SK-N-SH treated with all-trans-retinoic acid at 6 μM for 48 hours (cell line): ENCODE results near the gene RELL1.
"Not testable (repeated sequence)": the region's sequence is repeated elsewhere in the genome, so short reads cannot be mapped to it uniquely, and the experiment has no call there.

Experiments
- ATAC-seq: fragments of 200-7000 bp; cut with Tn5 transposase; 3 replicates; pipeline ENCODE4 v1.9.1; 2020; ENCODE audit warnings: mild to moderate bottlenecking, moderate library complexity
- ARNTL ChIP-seq: fragments of 450-650 bp; formaldehyde crosslinking; IDR thresholded peaks from 2 replicates; pipeline ENCODE4 v1.5.0; 2020; ENCODE audit warnings: low read depth, mild to moderate bottlenecking, moderate library complexity, borderline replicate concordance
- CSDC2 ChIP-seq: fragments of 250-450 bp; sonication (Bioruptor Pico); IDR thresholded peaks from 2 replicates; pipeline ENCODE4 v1.5.0; 2020; ENCODE audit warnings: mild to moderate bottlenecking, moderate library complexity
- ISL1 ChIP-seq: fragments of 250-450 bp; sonication (Bioruptor Pico); IDR thresholded peaks from 2 replicates; pipeline ENCODE4 v2.1.2; 2022; ENCODE audit warnings: mild to moderate bottlenecking, moderate library complexity
- OSR1 ChIP-seq: fragments of 250-450 bp; sonication (Bioruptor Pico); IDR thresholded peaks from 2 replicates; pipeline ENCODE4 v1.8.0; 2022; ENCODE audit warnings: moderate library complexity, mild to moderate bottlenecking, inconsistent platforms
- PPARA ChIP-seq: fragments of 250-450 bp; sonication (Bioruptor Pico); IDR thresholded peaks from 2 replicates; pipeline ENCODE4 v1.5.0; 2020; ENCODE audit warnings: mild to moderate bottlenecking, borderline replicate concordance
- SNAI2 ChIP-seq: fragments of 250-450 bp; sonication (Bioruptor Pico); IDR thresholded peaks from 2 replicates; pipeline ENCODE4 v1.5.0; 2020; ENCODE audit warnings: mild to moderate bottlenecking, moderate library complexity
- TCF4 ChIP-seq: fragments of 250-450 bp; sonication (Bioruptor Pico); IDR thresholded peaks from 2 replicates; pipeline ENCODE4 v1.8.0; 2021; ENCODE audit warnings: mild to moderate bottlenecking, moderate library complexity, borderline replicate concordance
- TOX ChIP-seq: fragments of 250-450 bp; sonication (Bioruptor Pico); IDR thresholded peaks from 2 replicates; pipeline ENCODE4 v1.8.0; 2021; ENCODE audit warnings: mild to moderate bottlenecking, moderate library complexity, borderline replicate concordance
- ZC3H10 ChIP-seq: fragments of 250-450 bp; sonication (Bioruptor Pico); IDR thresholded peaks from 2 replicates; pipeline ENCODE4 v1.5.1; 2021; ENCODE audit warnings: mild to moderate bottlenecking, moderate library complexity
- ZFP3 ChIP-seq: fragments of 250-450 bp; sonication (Bioruptor Pico); IDR thresholded peaks from 2 replicates; pipeline ENCODE4 v1.5.0; 2020; ENCODE audit warnings: mild to moderate bottlenecking, moderate library complexity
- ZNF70 ChIP-seq: fragments of 450-650 bp; formaldehyde crosslinking; IDR thresholded peaks from 2 replicates; pipeline ENCODE4 v1.5.0; 2020; ENCODE audit warnings: mild to moderate bottlenecking, moderate library complexity
- ZNF8 ChIP-seq: fragments of 450-650 bp; formaldehyde crosslinking; IDR thresholded peaks from 2 replicates; pipeline ENCODE4 v1.5.0; 2020; ENCODE audit warnings: mild to moderate bottlenecking, moderate library complexity
- TF ChIP-seq, protein P1 (sequence below): fragments of 250-450 bp; sonication (Bioruptor Pico); IDR thresholded peaks from 2 replicates; pipeline ENCODE4 v1.5.1; 2021; ENCODE audit warnings: mild to moderate bottlenecking, moderate library complexity
- TF ChIP-seq, protein P2 (sequence below): fragments of 250-450 bp; sonication (Bioruptor Pico); IDR thresholded peaks from 2 replicates; pipeline ENCODE4 v1.5.1; 2020; ENCODE audit warnings: low read depth, mild to moderate bottlenecking, moderate library complexity
- TF ChIP-seq, protein P3 (sequence below): fragments of 250-450 bp; sonication (Bioruptor Pico); IDR thresholded peaks from 2 replicates; pipeline ENCODE4 v1.5.0; 2020; ENCODE audit warnings: mild to moderate bottlenecking, moderate library complexity
- TF ChIP-seq, protein P4 (sequence below): fragments of 250-450 bp; sonication (Bioruptor Pico); IDR thresholded peaks from 2 replicates; pipeline ENCODE4 v1.8.0; 2020; ENCODE audit warnings: mild to moderate bottlenecking, moderate library complexity, borderline replicate concordance
- TF ChIP-seq, protein P5 (sequence below): fragments of 250-450 bp; sonication (Bioruptor Pico); IDR thresholded peaks from 2 replicates; pipeline ENCODE4 v1.8.0; 2021; ENCODE audit warnings: low read depth, mild to moderate bottlenecking, moderate library complexity, borderline replicate concordance

Gene RELL1

DNA sequence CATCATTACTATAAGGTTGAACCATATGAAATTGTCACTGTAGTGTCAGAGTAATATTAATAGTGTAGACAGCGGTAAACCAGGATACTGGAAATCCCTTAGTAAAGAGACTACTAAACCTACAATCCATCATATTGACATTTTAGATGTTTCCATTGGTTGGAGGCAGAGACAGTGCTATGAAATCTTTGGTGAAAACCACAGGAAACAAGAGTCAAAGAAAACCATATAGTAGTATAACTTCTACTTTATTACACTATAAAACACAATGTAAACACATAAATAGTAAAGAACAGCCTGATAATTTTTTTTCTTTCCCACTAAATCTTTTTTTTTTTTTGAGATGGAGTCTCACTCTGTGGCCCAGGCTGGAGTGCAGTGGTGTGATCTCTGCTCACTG is 15.9 kb downstream of the RELL1 start (continued):
- TF ChIP-seq, protein P1, sequence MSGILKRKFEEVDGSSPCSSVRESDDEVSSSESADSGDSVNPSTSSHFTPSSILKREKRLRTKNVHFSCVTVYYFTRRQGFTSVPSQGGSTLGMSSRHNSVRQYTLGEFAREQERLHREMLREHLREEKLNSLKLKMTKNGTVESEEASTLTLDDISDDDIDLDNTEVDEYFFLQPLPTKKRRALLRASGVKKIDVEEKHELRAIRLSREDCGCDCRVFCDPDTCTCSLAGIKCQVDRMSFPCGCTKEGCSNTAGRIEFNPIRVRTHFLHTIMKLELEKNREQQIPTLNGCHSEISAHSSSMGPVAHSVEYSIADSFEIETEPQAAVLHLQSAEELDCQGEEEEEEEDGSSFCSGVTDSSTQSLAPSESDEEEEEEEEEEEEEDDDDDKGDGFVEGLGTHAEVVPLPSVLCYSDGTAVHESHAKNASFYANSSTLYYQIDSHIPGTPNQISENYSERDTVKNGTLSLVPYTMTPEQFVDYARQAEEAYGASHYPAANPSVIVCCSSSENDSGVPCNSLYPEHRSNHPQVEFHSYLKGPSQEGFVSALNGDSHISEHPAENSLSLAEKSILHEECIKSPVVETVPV (CRISPR knock-in tag) = no peak
- TF ChIP-seq TOX (CRISPR knock-in tag) (no peak), SNAI2 (no peak), ISL1 (no peak)

DNA sequence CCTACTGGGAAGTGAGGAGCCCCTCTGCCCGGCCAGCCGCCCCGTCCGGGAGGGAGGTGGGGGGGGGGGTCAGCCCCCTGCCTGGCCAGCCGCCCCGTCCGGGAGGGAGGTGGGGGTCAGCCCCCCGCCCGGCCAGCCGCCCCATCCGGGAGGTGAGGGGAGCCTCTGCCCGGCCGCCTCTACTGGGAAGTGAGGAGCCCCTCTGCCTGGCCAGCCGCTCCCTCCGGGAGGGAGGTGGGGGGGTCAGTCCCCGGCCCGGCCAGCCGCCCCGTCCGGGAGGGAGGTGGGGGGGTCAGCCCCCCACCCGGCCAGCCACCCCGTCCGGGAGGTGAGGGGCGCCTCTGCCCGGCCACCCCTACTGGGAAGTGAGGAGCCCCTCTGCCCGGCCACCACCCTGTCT is 17.1 kb downstream of the RELL1 start:
- not testable (repeated sequence) for ATAC-seq

DNA sequence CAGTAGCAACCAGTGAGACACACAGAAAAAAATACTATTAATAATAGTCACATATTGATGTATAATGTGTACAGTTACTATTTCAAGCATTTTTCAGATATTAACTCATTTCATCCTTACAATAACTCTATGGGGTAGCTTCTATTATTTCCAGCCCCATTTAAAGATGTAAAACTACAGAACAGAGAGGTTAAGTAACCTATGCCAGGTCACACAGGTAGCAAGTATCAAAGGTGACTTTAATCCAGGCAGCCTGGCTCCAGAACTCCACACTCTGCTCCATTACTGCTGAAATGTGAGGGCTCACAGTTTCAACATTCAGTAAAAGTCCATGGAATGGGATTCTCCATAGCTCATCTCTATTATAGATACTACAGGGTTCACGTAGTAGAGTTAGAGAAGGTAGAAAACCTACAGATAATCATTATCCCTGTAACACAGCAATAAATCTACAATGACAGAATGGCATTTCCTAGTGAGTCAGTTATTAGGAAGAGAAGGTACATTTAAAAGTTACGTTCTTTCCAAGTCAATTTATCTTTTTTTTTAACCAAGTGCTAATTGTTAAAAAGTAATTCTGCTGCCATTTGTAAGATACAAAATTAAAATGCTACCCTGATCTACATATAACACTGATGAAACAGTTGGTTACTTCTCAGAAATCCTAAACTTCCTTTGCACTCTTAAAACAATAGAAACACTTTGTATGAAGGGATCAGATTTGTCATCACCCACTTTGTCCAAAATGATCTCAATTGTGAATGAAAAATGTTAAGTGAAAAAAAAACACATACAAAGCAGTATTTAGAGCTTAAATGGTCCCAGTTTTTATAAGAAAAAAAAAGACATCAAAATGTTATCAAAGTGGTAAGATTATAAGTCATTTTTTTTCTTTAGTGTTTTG is 18.7 kb downstream of the RELL1 start:
- no peak for TF ChIP-seq OSR1 (CRISPR knock-in tag)
- no peak for TF ChIP-seq CSDC2 (CRISPR knock-in tag)
- TF ChIP-seq, protein P1 (CRISPR knock-in tag) = no peak
- no peak for TF ChIP-seq SNAI2
- no peak for TF ChIP-seq ARNTL (CRISPR knock-in tag)
- TF ChIP-seq ZNF70 (CRISPR knock-in tag) = no peak
- TF ChIP-seq, protein P2, sequence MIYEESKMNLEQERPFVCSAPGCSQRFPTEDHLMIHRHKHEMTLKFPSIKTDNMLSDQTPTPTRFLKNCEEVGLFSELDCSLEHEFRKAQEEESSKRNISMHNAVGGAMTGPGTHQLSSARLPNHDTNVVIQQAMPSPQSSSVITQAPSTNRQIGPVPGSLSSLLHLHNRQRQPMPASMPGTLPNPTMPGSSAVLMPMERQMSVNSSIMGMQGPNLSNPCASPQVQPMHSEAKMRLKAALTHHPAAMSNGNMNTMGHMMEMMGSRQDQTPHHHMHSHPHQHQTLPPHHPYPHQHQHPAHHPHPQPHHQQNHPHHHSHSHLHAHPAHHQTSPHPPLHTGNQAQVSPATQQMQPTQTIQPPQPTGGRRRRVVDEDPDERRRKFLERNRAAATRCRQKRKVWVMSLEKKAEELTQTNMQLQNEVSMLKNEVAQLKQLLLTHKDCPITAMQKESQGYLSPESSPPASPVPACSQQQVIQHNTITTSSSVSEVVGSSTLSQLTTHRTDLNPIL (CRISPR knock-in tag) = no peak
- TF ChIP-seq ISL1 = no peak
- TF ChIP-seq TOX (CRISPR knock-in tag) = no peak
- TF ChIP-seq, protein P3, sequence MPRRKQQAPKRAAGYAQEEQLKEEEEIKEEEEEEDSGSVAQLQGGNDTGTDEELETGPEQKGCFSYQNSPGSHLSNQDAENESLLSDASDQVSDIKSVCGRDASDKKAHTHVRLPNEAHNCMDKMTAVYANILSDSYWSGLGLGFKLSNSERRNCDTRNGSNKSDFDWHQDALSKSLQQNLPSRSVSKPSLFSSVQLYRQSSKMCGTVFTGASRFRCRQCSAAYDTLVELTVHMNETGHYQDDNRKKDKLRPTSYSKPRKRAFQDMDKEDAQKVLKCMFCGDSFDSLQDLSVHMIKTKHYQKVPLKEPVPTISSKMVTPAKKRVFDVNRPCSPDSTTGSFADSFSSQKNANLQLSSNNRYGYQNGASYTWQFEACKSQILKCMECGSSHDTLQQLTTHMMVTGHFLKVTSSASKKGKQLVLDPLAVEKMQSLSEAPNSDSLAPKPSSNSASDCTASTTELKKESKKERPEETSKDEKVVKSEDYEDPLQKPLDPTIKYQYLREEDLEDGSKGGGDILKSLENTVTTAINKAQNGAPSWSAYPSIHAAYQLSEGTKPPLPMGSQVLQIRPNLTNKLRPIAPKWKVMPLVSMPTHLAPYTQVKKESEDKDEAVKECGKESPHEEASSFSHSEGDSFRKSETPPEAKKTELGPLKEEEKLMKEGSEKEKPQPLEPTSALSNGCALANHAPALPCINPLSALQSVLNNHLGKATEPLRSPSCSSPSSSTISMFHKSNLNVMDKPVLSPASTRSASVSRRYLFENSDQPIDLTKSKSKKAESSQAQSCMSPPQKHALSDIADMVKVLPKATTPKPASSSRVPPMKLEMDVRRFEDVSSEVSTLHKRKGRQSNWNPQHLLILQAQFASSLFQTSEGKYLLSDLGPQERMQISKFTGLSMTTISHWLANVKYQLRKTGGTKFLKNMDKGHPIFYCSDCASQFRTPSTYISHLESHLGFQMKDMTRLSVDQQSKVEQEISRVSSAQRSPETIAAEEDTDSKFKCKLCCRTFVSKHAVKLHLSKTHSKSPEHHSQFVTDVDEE (CRISPR knock-in tag) = no peak
- TF ChIP-seq, protein P4, sequence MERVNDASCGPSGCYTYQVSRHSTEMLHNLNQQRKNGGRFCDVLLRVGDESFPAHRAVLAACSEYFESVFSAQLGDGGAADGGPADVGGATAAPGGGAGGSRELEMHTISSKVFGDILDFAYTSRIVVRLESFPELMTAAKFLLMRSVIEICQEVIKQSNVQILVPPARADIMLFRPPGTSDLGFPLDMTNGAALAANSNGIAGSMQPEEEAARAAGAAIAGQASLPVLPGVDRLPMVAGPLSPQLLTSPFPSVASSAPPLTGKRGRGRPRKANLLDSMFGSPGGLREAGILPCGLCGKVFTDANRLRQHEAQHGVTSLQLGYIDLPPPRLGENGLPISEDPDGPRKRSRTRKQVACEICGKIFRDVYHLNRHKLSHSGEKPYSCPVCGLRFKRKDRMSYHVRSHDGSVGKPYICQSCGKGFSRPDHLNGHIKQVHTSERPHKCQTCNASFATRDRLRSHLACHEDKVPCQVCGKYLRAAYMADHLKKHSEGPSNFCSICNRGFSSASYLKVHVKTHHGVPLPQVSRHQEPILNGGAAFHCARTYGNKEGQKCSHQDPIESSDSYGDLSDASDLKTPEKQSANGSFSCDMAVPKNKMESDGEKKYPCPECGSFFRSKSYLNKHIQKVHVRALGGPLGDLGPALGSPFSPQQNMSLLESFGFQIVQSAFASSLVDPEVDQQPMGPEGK = no peak
- no peak for TF ChIP-seq ZC3H10 (CRISPR knock-in tag)
- TF ChIP-seq TCF4 (CRISPR knock-in tag) = no peak
- TF ChIP-seq, protein P5, sequence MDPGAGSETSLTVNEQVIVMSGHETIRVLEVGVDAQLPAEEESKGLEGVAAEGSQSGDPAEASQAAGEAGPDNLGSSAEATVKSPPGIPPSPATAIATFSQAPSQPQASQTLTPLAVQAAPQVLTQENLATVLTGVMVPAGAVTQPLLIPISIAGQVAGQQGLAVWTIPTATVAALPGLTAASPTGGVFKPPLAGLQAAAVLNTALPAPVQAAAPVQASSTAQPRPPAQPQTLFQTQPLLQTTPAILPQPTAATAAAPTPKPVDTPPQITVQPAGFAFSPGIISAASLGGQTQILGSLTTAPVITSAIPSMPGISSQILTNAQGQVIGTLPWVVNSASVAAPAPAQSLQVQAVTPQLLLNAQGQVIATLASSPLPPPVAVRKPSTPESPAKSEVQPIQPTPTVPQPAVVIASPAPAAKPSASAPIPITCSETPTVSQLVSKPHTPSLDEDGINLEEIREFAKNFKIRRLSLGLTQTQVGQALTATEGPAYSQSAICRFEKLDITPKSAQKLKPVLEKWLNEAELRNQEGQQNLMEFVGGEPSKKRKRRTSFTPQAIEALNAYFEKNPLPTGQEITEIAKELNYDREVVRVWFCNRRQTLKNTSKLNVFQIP = no peak
- TF ChIP-seq PPARA = no peak
- no peak for TF ChIP-seq ZNF8 (CRISPR knock-in tag)
- TF ChIP-seq ZFP3 (CRISPR knock-in tag) = no peak
- ATAC-seq = peak; percentile 21
